Stimulated activated CD8-positive, alpha-beta memory T cell treated with anti-CD3 and anti-CD28 coated beads, Interleukin-15, amount 100 ng/mL, for 4 hours (primary cell): ENCODE data around the gene RANBP10.
A peak's percentile ranks its signal among the peaks of the same experiment; 100 is the strongest.
"Not testable (repeated sequence)": the region's sequence is repeated elsewhere in the genome, so short reads cannot be mapped to it uniquely, and the experiment has no call there.

ENCODE experiments used
- DNase-seq, 2 donors: peaks; one replicate each; pipeline ENCODE4 v3.0.0-alpha.2; 2020; ENCODE audit warnings: low read depth in 2 of 2

The RANBP10 gene

GRCh38 chr16:67806428-67807147 is at the start of gene RANBP10, which contains the start of gene TSNAXIP1:
Gene RANBP10, minus strand, starts transcription at chr16:67806560. Its CDS starts 24 bp downstream, at chr16:67806536.
Gene TSNAXIP1, plus strand, starts transcription at chr16:67806889. Its CDS starts 261 bp downstream, at chr16:67807150.
- peak; percentile 90 to 95 for DNase-seq

- no peak for DNase-seq
These were observed 49.4 kb upstream of the RANBP10 start for GRCh38 chr16:67855789-67856188.

- DNase-seq = no peak
These were observed 47.3 kb upstream of the RANBP10 start for GRCh38 chr16:67853670-67854069.

GRCh38 chr16:67848118-67848517 is 41.8 kb upstream of the RANBP10 start:
- no peak for DNase-seq

- no peak for DNase-seq
These were observed 40.9 kb upstream of the RANBP10 start, which contains the start of gene CENPT for GRCh38 chr16:67847064-67847861. Gene CENPT, minus strand, starts transcription at chr16:67847693. Its CDS starts 13,834 bp downstream, at chr16:67833859.

GRCh38 chr16:67846320-67847063 is 40.1 kb upstream of the RANBP10 start, which contains the start of gene NUTF2:
Gene NUTF2, plus strand, starts transcription at chr16:67846933. Its CDS starts 18,198 bp downstream, at chr16:67865131.
- DNase-seq = peak; percentile 91 to 92

- no peak for DNase-seq
These were observed 39.6 kb upstream of the RANBP10 start for GRCh38 chr16:67846063-67846319.

- no peak for DNase-seq
These were observed 39.1 kb upstream of the RANBP10 start for GRCh38 chr16:67845291-67846062.

GRCh38 chr16:67844497-67844896 is 38.1 kb upstream of the RANBP10 start:
- no peak for DNase-seq

GRCh38 chr16:67843343-67843765 is 37.0 kb upstream of the RANBP10 start:
- DNase-seq = no peak

GRCh38 chr16:67842509-67843342 is 36.4 kb upstream of the RANBP10 start:
- peak; percentile 7 to 19 for DNase-seq

GRCh38 chr16:67841816-67842508 is 35.6 kb upstream of the RANBP10 start, which contains the start of gene THAP11:
Gene THAP11, plus strand, starts transcription at chr16:67842320. Its CDS starts 235 bp downstream, at chr16:67842555.
- DNase-seq = peak; percentile 85 to 89

GRCh38 chr16:67841198-67841815 is 34.9 kb upstream of the RANBP10 start:
- no peak for DNase-seq

GRCh38 chr16:67837811-67838210 is 31.5 kb upstream of the RANBP10 start:
- no peak for DNase-seq

- DNase-seq = not testable (repeated sequence)
These were observed 30.8 kb upstream of the RANBP10 start for GRCh38 chr16:67837190-67837589.

- no peak for DNase-seq
These were observed 27.9 kb upstream of the RANBP10 start for GRCh38 chr16:67834242-67834614.

GRCh38 chr16:67833415-67834241 is 27.3 kb upstream of the RANBP10 start:
- peak; percentile 78 to 81 for DNase-seq

- DNase-seq = no peak
These were observed 26.7 kb upstream of the RANBP10 start for GRCh38 chr16:67833030-67833414.
